ENCODE measurements around the gene RPS6KA1. TPM values are rescaled to one million over a fixed set of nuclear protein-coding genes. Genes with fewer than 3 reads are reported as not detected.
"Not testable (repeated sequence)": the region's sequence is repeated elsewhere in the genome, so short reads cannot be mapped to it uniquely, and the experiment has no call there.

RPS6KA1 gene
- total RNA-seq, 6 experiments from 2014 or later = 6.2 to 42.6 (median 20.9) TPM

- H3K27ac ChIP-seq = no peak overlapping the region
- H3K27me3 ChIP-seq = no peaks in the 10 kb centered on the region
- 43% methylated on average over 3 of the region's 3 CpGs for WGBS (ENCODE audit: insufficient coverage, low coverage, low lambda C conversion rate, missing lambda C conversion rate)
- no peaks in the 10 kb centered on the region for H3K36me3 ChIP-seq
- no peak overlapping the region for H3K4me3 ChIP-seq
- intact Hi-C loops (cut with DNase I) = loop anchor here (10.0 kb wide), 3 partner anchors 68 to 268 kb away; no protein-coding TSS in a partner anchor
- H3K9me3 ChIP-seq = no peaks in the 10 kb centered on the region
- peaks cover 0 to 22% (median 0%) of the 10 kb centered on the region in 4 donors for H3K4me1 ChIP-seq
- no peak for TF ChIP-seq CTCF (IDR thresholded peaks at IDR 0.05)
- no peak for TF ChIP-seq POLR2A (IDR thresholded peaks at IDR 0.05)
- DNase-seq (no peak), ATAC-seq (no peak)
These were observed 77.6 kb downstream of the RPS6KA1 start for GRCh38 chr1:26607186-26607585.

GRCh38 chr1:26608895-26609294, 79.3 kb downstream of the RPS6KA1 start:
- Histone ChIP-seq H3K4me1 (peaks cover 0 to 10% (median 0%) of the 10 kb centered on the region in 4 donors), H3K4me3 (no peak overlapping the region), H3K27me3 (no peaks in the 10 kb centered on the region), H3K36me3 (no peaks in the 10 kb centered on the region), H3K27ac (no peak overlapping the region), H3K9me3 (no peaks in the 10 kb centered on the region)
- WGBS (ENCODE audit: insufficient coverage, low coverage, low lambda C conversion rate, missing lambda C conversion rate) = 37% methylated on average over 4 of the region's 4 CpGs
- ATAC-seq (no peak), DNase-seq (no peak)
- intact Hi-C loops (cut with DNase I) = loop anchor here (10.0 kb wide), 3 partner anchors 66 to 266 kb away; no protein-coding TSS in a partner anchor
- TF ChIP-seq POLR2A (IDR thresholded peaks at IDR 0.05) = no peak
- no peak for TF ChIP-seq CTCF (IDR thresholded peaks at IDR 0.05)

GRCh38 chr1:26610781-26611180, 81.2 kb downstream of the RPS6KA1 start:
- no peaks in the 10 kb centered on the region for H3K9me3 ChIP-seq
- TF ChIP-seq CTCF (IDR thresholded peaks at IDR 0.05) = no peak
- no peak for TF ChIP-seq POLR2A (IDR thresholded peaks at IDR 0.05)
- intact Hi-C loops (cut with DNase I) = no loop called here
- no peak overlapping the region for H3K27ac ChIP-seq
- DNase-seq = no peak
- no peaks in the 10 kb centered on the region for H3K36me3 ChIP-seq
- no peaks in the 10 kb centered on the region for H3K27me3 ChIP-seq
- H3K4me1 ChIP-seq = no peaks in the 10 kb centered on the region
- no peak for ATAC-seq
- no peak overlapping the region for H3K4me3 ChIP-seq
- 48% methylated on average over 2 of the region's 2 CpGs for WGBS (ENCODE audit: insufficient coverage, low coverage, low lambda C conversion rate, missing lambda C conversion rate)

GRCh38 chr1:26612627-26613026, 83.1 kb downstream of the RPS6KA1 start:
- H3K27me3 ChIP-seq; H3K4me3 ChIP-seq; DNase-seq; H3K4me1 ChIP-seq; H3K9me3 ChIP-seq; H3K27ac ChIP-seq; ATAC-seq; H3K36me3 ChIP-seq; intact Hi-C loops (cut with DNase I): not testable (repeated sequence)
- 78% methylated on average over 4 of the region's 4 CpGs for WGBS (ENCODE audit: insufficient coverage, low coverage, low lambda C conversion rate, missing lambda C conversion rate)

- peaks cover 0 to 10% (median 3%) of the 10 kb centered on the region in 4 donors for H3K4me1 ChIP-seq
- H3K9me3 ChIP-seq = no peaks in the 10 kb centered on the region
- H3K36me3 ChIP-seq = no peaks in the 10 kb centered on the region
- no peak for DNase-seq
- H3K27ac ChIP-seq = no peak overlapping the region
- H3K4me3 ChIP-seq = no peak overlapping the region
- WGBS (ENCODE audit: insufficient coverage, low coverage, low lambda C conversion rate, missing lambda C conversion rate) = 90% methylated on average over 1 of the region's 1 CpG
- intact Hi-C loops (cut with DNase I) = no loop called here
- ATAC-seq = no peak
- H3K27me3 ChIP-seq = no peaks in the 10 kb centered on the region
- TF ChIP-seq POLR2A (IDR thresholded peaks at IDR 0.05) = no peak
- no peak for TF ChIP-seq CTCF (IDR thresholded peaks at IDR 0.05)
These were observed 85.3 kb downstream of the RPS6KA1 start for GRCh38 chr1:26614655-26615411.

Measured in right lobe of liver (tissue), 6 donors.